ENCODE data around the gene MYO10.
A peak's percentile ranks its signal among the peaks of the same experiment; 100 is the strongest.

The MYO10 gene

GRCh38 chr5:16800477-16800876 lies 135.6 kb downstream of the MYO10 start:
- Histone ChIP-seq H3K36me3 (ENCODE audit: control insufficient read depth, insufficient read depth, low read length) (peaks cover 53% of the 10 kb centered on the region), H3K4me1 (ENCODE audit: control insufficient read depth, insufficient read depth, low read length, poor library complexity, severe bottlenecking) (peaks cover 17% of the 10 kb centered on the region), H3K9me3 (ENCODE audit: control insufficient read depth, low read length) (no peaks in the 10 kb centered on the region), H3K4me3 (ENCODE audit: extremely low read depth, insufficient read depth, low read length, poor library complexity, severe bottlenecking) (no peak overlapping the region), H3K27ac (ENCODE audit: low read depth, low read length, severe bottlenecking) (no peak overlapping the region)
- WGBS, 2 experiments (ENCODE audit: insufficient coverage in 2 of 2): 89 to 98% methylated on average over 1 to 6 of the region's 10 CpGs

GRCh38 chr5:16799796-16800195 lies 136.3 kb downstream of the MYO10 start:
- peaks cover 50% of the 10 kb centered on the region for H3K36me3 ChIP-seq (ENCODE audit: control insufficient read depth, insufficient read depth, low read length)
- no peaks in the 10 kb centered on the region for H3K9me3 ChIP-seq (ENCODE audit: control insufficient read depth, low read length)
- H3K4me3 ChIP-seq (ENCODE audit: extremely low read depth, insufficient read depth, low read length, poor library complexity, severe bottlenecking): no peak overlapping the region
- peaks cover 20% of the 10 kb centered on the region for H3K4me1 ChIP-seq (ENCODE audit: control insufficient read depth, insufficient read depth, low read length, poor library complexity, severe bottlenecking)
- 93 to 96% methylated on average over 5 of the region's 8 CpGs for WGBS, 2 experiments (ENCODE audit: insufficient coverage in 2 of 2)
- H3K27ac ChIP-seq (ENCODE audit: low read depth, low read length, severe bottlenecking): no peak overlapping the region

GRCh38 chr5:16797951-16798350 lies 138.1 kb downstream of the MYO10 start:
- Histone ChIP-seq H3K27ac (ENCODE audit: low read depth, low read length, severe bottlenecking) (no peak overlapping the region), H3K36me3 (ENCODE audit: control insufficient read depth, insufficient read depth, low read length) (peaks cover 42% of the 10 kb centered on the region), H3K4me1 (ENCODE audit: control insufficient read depth, insufficient read depth, low read length, poor library complexity, severe bottlenecking) (peaks cover 23% of the 10 kb centered on the region), H3K4me3 (ENCODE audit: extremely low read depth, insufficient read depth, low read length, poor library complexity, severe bottlenecking) (no peak overlapping the region), H3K9me3 (ENCODE audit: control insufficient read depth, low read length) (no peaks in the 10 kb centered on the region)
- 83 to 86% methylated on average over 1 of the region's 2 CpGs for WGBS, 2 experiments (ENCODE audit: insufficient coverage in 2 of 2)

GRCh38 chr5:16794269-16794913 lies 141.7 kb downstream of the MYO10 start:
- Histone ChIP-seq H3K4me1 (ENCODE audit: control insufficient read depth, insufficient read depth, low read length, poor library complexity, severe bottlenecking) (peaks cover 27% of the 10 kb centered on the region), H3K9me3 (ENCODE audit: control insufficient read depth, low read length) (no peaks in the 10 kb centered on the region), H3K4me3 (ENCODE audit: extremely low read depth, insufficient read depth, low read length, poor library complexity, severe bottlenecking) (no peak overlapping the region), H3K27ac (ENCODE audit: low read depth, low read length, severe bottlenecking) (no peak overlapping the region), H3K36me3 (ENCODE audit: control insufficient read depth, insufficient read depth, low read length) (peaks cover 39% of the 10 kb centered on the region)
- WGBS, 2 experiments (ENCODE audit: insufficient coverage in 2 of 2): 95% methylated on average over 23 of the region's 23 CpGs

- no peaks in the 10 kb centered on the region for H3K9me3 ChIP-seq (ENCODE audit: control insufficient read depth, low read length)
- no peak overlapping the region for H3K4me3 ChIP-seq (ENCODE audit: extremely low read depth, insufficient read depth, low read length, poor library complexity, severe bottlenecking)
- peaks cover 49% of the 10 kb centered on the region for H3K36me3 ChIP-seq (ENCODE audit: control insufficient read depth, insufficient read depth, low read length)
- H3K27ac ChIP-seq (ENCODE audit: low read depth, low read length, severe bottlenecking): no peak overlapping the region
- WGBS, 2 experiments (ENCODE audit: insufficient coverage in 2 of 2): 85 to 91% methylated on average over 8 to 10 of the region's 13 CpGs
- peaks cover 25% of the 10 kb centered on the region for H3K4me1 ChIP-seq (ENCODE audit: control insufficient read depth, insufficient read depth, low read length, poor library complexity, severe bottlenecking)
Measured at GRCh38 chr5:16792598-16793275, 143.4 kb downstream of the MYO10 start.

GRCh38 chr5:16791904-16792597 lies 144.0 kb downstream of the MYO10 start:
- Histone ChIP-seq H3K4me3 (ENCODE audit: extremely low read depth, insufficient read depth, low read length, poor library complexity, severe bottlenecking) (no peak overlapping the region), H3K9me3 (ENCODE audit: control insufficient read depth, low read length) (no peaks in the 10 kb centered on the region), H3K27ac (ENCODE audit: low read depth, low read length, severe bottlenecking) (no peak overlapping the region), H3K36me3 (ENCODE audit: control insufficient read depth, insufficient read depth, low read length) (peaks cover 53% of the 10 kb centered on the region), H3K4me1 (ENCODE audit: control insufficient read depth, insufficient read depth, low read length, poor library complexity, severe bottlenecking) (peaks cover 18% of the 10 kb centered on the region)
- 85 to 91% methylated on average over 7 of the region's 10 CpGs for WGBS, 2 experiments (ENCODE audit: insufficient coverage in 2 of 2)

GRCh38 chr5:16791036-16791705 lies 144.9 kb downstream of the MYO10 start:
- H3K4me1 ChIP-seq (ENCODE audit: control insufficient read depth, insufficient read depth, low read length, poor library complexity, severe bottlenecking): peaks cover 18% of the 10 kb centered on the region
- 64% methylated on average over 5 of the region's 6 CpGs; no CpG with 5 or more reads in 1 of the 2 experiments for WGBS, 2 experiments (ENCODE audit: insufficient coverage in 2 of 2)

GRCh38 chr5:16788957-16789356 lies 147.1 kb downstream of the MYO10 start:
- Histone ChIP-seq H3K36me3 (ENCODE audit: control insufficient read depth, insufficient read depth, low read length) (peaks cover 70% of the 10 kb centered on the region), H3K27ac (ENCODE audit: low read depth, low read length, severe bottlenecking) (no peak overlapping the region), H3K4me1 (ENCODE audit: control insufficient read depth, insufficient read depth, low read length, poor library complexity, severe bottlenecking) (peaks cover 12% of the 10 kb centered on the region), H3K9me3 (ENCODE audit: control insufficient read depth, low read length) (no peaks in the 10 kb centered on the region), H3K4me3 (ENCODE audit: extremely low read depth, insufficient read depth, low read length, poor library complexity, severe bottlenecking) (no peak overlapping the region)
- 78 to 91% methylated on average over 4 of the region's 5 CpGs for WGBS, 2 experiments (ENCODE audit: insufficient coverage in 2 of 2)

More at GRCh38 chr5:16791036-16791705, 144.9 kb downstream of the MYO10 start:
- no peak overlapping the region for H3K27ac ChIP-seq (ENCODE audit: low read depth, low read length, severe bottlenecking)
- no peak overlapping the region for H3K4me3 ChIP-seq (ENCODE audit: extremely low read depth, insufficient read depth, low read length, poor library complexity, severe bottlenecking)
- H3K36me3 ChIP-seq (ENCODE audit: control insufficient read depth, insufficient read depth, low read length): peaks cover 59% of the 10 kb centered on the region
- H3K9me3 ChIP-seq (ENCODE audit: control insufficient read depth, low read length): no peaks in the 10 kb centered on the region

- WGBS, 2 experiments (ENCODE audit: insufficient coverage in 2 of 2): 97 to 100% methylated on average over 2 of the region's 2 CpGs
- peaks cover 82% of the 10 kb centered on the region for H3K36me3 ChIP-seq (ENCODE audit: control insufficient read depth, insufficient read depth, low read length)
Measured at GRCh38 chr5:16787278-16787677, 148.8 kb downstream of the MYO10 start.

GRCh38 chr5:16784843-16785791 lies 151.0 kb downstream of the MYO10 start:
- H3K36me3 ChIP-seq (ENCODE audit: control insufficient read depth, insufficient read depth, low read length): peaks cover 95% of the 10 kb centered on the region
- H3K4me1 ChIP-seq (ENCODE audit: control insufficient read depth, insufficient read depth, low read length, poor library complexity, severe bottlenecking): peaks cover 10% of the 10 kb centered on the region
- no peak overlapping the region for H3K4me3 ChIP-seq (ENCODE audit: extremely low read depth, insufficient read depth, low read length, poor library complexity, severe bottlenecking)
- no peaks in the 10 kb centered on the region for H3K9me3 ChIP-seq (ENCODE audit: control insufficient read depth, low read length)
- H3K27ac ChIP-seq (ENCODE audit: low read depth, low read length, severe bottlenecking): peak overlapping the region; percentile 23
- 77 to 81% methylated on average over 15 to 16 of the region's 26 CpGs for WGBS, 2 experiments (ENCODE audit: insufficient coverage in 2 of 2)

More at GRCh38 chr5:16787278-16787677, 148.8 kb downstream of the MYO10 start:
- H3K4me1 ChIP-seq (ENCODE audit: control insufficient read depth, insufficient read depth, low read length, poor library complexity, severe bottlenecking): peaks cover 10% of the 10 kb centered on the region
- H3K4me3 ChIP-seq (ENCODE audit: extremely low read depth, insufficient read depth, low read length, poor library complexity, severe bottlenecking): no peak overlapping the region
- H3K27ac ChIP-seq (ENCODE audit: low read depth, low read length, severe bottlenecking): no peak overlapping the region
- no peaks in the 10 kb centered on the region for H3K9me3 ChIP-seq (ENCODE audit: control insufficient read depth, low read length)

All from mesodermal cell (in vitro differentiated cells).